GM18520 (cell line): ENCODE data around the gene HNRNPAB.

ENCODE experiments used
- ATAC-seq: cut with Tn5 transposase; IDR thresholded peaks from one replicate; pipeline ENCODE4 v1.9.1; 2021; ENCODE audit not compliant: unreplicated experiment

Gene HNRNPAB

DNA sequence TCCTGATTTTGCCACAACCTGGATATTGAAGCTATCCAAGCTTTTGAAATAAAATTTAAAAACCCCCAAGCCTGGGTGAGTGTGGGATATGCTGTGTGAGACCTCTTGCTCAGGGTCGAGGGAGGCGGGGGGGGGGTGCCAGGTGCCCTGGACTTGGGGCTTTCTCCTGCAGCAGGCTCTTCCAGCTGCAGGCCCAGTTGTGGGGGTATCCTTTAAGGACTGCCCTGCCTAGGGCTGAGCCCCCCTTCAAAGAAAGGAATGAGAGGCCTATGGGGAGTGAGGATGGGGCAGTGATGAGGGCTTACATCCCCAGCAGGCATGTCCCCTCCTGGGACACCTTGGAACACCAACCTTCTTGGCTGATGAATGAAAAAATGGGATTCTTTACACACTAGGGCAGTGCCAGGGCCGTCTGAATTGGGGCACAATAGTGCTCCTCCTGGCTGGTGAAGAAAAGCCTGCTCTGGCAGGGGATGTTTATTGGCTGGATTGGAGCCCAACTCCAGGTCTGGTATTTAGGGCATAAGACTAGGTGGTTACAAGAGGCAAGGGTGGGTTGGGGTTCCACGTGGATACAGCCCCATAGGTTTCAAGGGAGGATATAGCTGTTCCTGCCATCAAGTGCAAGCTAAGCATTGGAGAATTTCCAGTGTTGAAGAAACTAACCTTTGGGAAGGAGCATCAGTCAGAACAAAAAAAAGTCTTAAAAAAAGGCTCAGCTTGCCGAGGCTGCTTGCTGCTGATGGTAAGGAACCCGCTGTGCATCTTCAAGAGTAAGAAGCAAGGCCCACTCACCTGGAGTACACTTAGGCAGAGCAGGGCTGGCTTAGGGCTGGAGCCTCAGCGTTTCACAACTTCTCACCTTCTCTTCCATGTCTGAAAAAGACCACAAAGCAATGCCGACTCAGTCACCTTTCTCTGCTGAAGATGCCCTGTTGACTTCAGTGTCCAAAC lies 7.0 kb downstream of the HNRNPAB start:
- no peak for ATAC-seq

DNA sequence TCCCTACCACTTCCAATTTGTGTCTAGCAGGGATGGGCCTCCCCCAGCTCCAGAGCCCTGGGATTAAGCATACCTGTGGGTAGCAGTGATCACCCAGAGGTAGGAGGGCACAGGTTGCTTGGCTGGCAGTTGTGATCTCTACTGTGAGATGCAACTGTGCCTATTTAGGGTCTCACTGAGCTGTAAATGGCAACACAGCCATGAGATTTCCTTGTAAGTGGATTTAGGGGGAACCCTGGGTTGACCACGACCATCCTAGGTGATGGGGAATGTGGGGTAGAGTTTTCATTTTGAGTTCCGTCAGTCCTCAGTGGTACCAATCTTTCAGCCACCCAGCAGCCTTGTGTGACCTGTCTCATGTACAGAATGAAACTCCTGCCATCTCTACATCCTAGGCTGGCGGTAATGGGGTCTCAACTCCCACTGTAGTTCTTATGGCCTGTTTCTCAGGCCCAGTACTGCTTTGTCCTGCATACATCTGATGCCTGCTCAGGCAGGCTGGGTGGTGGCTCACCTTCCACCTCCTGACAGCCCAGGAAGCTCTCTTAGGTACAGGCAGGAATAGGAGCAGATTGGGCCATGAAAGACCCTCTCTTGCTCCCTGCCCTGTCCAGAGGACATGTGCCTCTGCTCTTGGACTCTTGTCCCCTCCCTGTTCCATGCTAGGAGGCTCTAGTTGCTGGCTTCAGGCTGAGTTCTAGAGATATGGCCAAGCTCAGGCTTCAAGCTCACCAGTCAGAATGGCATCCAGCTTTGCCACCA lies 8.1 kb downstream of the HNRNPAB start:
- no peak for ATAC-seq

DNA sequence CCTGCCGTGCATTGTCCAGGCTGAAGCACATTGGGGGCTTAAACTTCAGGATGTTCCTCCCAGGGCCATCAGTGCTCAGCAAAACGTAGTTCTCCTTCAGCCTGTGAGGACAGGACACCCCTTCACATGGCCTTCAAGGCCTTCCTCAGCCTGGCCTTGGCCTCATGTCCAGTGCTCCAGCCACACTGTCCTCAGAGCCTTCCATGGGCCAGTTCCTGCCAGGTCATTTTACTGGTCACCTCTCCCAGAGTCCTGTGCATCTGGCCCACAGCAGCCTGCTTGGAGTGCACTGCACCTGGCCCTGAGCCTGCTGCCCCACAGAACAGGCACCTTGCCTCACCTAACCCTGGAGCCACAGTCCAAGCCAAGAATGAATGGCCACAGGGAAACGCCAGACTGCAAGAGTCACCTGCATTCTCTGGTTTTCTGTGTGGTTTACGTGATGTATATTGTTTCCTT lies 8.7 kb downstream of the HNRNPAB start:
- no peak for ATAC-seq

GRCh38 chr5:178213748-178214151 lies 9.4 kb downstream of the HNRNPAB start:
- ATAC-seq = no peak

- ATAC-seq = no peak
Observed at GRCh38 chr5:178214160-178214803, 9.9 kb downstream of the HNRNPAB start.

DNA sequence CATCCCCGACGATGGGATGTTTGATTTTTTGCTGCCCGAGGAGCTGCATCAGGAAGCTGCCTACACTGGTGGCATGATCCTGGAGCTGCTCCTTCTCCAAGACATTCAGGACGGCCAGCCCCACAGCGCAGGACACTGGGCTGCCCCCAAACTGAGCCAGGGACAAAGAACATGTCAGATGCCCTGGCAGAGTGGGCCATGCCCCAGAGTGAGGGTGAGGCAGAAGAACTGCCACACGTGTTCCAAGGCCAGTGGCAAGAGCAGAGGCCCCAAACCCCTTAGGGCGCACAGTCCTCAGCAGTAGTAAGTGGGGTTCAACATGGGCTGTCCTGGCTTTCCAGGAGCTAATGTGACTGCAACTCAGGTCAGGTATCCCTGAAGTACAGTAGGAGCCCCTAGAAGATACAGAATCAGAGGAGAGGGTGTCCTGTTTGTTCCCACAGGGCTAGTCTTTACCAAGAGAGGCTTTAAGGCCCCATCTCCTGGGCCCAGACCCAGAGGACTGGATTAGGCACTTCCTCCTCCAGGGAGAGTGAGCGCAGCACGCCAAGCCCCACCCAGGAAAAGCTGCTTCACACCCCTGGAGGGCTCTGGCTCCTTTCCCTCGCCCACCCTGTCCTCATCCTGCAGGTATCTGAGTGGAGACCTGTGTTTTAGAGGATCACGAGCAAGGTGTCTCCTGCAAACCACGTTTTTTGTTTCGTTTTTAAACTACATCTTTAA lies 11.1 kb downstream of the HNRNPAB start:
- no peak for ATAC-seq

- no peak for ATAC-seq
Observed at GRCh38 chr5:178216088-178216534, 11.8 kb downstream of the HNRNPAB start.

DNA sequence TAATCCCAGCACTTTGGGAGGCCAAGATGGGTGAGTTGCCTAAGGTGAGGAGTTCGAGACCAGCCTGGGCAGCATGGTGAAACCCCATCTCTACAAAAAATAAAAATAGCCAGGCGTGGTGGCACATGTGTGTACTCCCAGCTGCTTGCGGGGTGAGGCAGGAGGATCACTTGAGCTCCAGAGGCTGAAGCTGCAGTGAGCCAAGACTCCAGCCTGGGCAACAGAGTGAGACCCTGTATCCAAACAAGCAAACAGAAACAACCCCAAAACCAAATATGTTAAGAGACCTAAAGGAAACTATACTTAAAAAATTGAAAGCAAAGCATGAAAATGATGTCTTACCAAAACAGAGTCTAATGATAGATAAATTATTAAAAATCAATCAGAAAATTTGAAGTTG lies 12.4 kb downstream of the HNRNPAB start:
- ATAC-seq = no peak

GRCh38 chr5:178218237-178218776 lies 14.0 kb downstream of the HNRNPAB start:
- no peak for ATAC-seq

DNA sequence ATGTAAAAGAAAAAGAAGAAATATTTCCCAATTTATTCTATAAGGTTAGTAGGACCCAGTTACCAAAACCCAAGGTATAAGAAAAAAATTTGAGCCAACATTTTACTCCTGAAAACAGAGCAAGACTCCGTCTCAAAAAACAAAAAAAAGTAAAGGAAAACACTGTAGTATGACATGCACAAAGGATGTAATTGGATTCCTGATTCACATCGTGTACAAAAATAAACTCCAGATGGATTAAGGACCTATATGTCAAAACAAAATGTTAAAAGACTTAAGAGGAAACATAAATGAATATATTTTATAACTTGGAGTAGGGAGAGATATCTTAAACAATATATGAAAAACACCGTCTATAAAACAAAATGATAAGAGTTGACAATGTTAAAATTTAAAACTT lies 14.5 kb downstream of the HNRNPAB start:
- no peak for ATAC-seq

- no peak for ATAC-seq
Observed at GRCh38 chr5:178221282-178221681, 16.9 kb downstream of the HNRNPAB start.

DNA sequence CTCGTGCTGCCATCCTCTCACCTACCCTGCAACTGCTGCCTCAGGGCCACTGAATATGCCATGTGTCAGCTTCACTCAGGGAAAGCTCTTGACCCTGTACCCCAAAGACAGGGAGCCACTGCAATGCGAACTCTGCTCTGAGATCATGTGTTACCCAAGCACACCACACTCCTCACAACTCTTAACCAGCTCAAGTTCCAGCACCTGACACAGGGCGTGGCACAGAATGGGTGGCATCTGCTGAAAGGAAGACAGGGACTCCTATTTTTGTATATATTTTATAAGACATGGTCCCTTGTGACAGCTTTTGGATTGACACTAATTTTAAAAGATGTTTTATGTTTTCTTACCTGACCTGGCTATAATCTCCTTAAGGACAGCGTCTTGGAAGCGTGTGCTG lies 17.5 kb downstream of the HNRNPAB start:
- ATAC-seq = no peak

DNA sequence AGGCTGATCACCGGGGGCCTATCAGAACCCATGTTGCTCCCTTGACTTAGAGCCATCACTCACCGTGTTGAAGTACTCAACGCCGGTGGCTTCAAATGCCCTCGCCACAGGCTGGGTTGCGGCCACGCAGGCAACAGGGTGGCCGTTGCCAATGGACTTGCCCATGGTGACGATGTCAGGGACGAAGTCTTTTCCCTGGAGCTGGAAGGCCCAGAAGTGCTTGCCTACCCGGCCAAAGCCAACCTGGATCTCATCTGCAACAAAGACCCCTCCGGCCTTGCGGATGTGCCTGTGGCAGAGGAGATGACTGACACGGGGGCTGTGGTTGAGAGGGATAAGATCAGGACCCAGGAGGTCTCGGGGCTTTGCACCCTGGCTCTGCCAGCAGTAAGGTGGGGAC lies 18.0 kb downstream of the HNRNPAB start:
- ATAC-seq = no peak

- ATAC-seq = no peak
Observed at GRCh38 chr5:178223196-178223773, 19.0 kb downstream of the HNRNPAB start.

GRCh38 chr5:178223828-178224335 lies 19.5 kb downstream of the HNRNPAB start:
- ATAC-seq = no peak

GRCh38 chr5:178224403-178224802 lies 20.1 kb downstream of the HNRNPAB start:
- ATAC-seq = no peak

- ATAC-seq = no peak
Observed at GRCh38 chr5:178225174-178225573, 20.8 kb downstream of the HNRNPAB start.

DNA sequence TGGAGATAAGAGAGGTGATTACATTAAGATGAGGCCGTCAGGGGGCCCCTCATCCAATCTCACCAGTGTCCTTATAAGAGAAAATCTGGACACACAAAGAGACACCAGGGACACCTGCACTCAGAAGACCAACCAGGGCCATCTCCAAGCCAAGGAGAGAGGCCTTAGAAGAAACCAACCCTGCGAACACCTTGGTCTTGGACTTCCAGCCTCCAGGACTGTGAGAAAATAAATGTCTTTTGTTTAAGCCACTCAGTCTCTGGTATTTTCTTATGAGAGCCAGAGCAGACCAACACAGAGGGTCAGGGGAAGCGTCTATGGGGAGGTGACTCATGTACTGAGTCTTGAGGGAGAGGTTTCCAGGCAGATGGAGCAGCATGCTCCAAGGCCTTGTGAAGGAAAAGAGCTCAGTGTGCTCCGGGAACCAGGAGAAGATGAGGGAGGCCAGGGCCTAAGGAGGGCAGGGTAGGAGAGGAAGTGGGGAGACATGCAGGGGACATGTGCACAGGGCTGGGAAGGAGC lies 22.9 kb downstream of the HNRNPAB start:
- no peak for ATAC-seq

DNA sequence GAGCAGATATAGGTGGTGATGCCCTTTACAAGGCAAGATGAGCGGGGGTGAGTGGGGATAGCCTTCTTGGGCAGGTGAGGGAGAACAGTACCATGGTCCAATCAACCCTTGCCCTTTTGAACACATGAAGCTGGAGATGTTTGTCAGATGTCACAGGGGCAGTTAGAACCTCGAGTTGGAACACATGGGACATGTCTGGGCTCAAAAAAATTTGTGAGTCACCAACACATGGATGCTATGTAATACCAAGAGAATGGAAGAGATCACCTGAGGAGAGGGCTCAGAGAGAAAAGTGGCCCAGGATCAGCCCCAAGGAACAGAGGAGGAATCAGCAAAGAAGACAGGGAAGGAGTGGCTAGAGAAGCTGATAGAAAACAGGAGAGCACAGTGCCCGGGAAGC lies 23.6 kb downstream of the HNRNPAB start:
- ATAC-seq = no peak

GRCh38 chr5:178228609-178229008 lies 24.3 kb downstream of the HNRNPAB start:
- ATAC-seq = no peak
